GM12878 (cell line): Measurements from ENCODE around the gene STAT3. TPM values are rescaled to one million over a fixed set of nuclear protein-coding genes. Genes with fewer than 3 reads are reported as not detected.

Experiments used
- BRCA1 ChIP-seq: IDR thresholded peaks from 2 replicates; pipeline ENCODE4 v1.6.1; 2011; ENCODE audit warnings: low read depth, low read length, improper control_type of control experiment
- CBFB ChIP-seq: IDR thresholded peaks from 2 replicates; pipeline ENCODE4 v1.6.1; 2016; ENCODE audit warnings: antibody characterized with exemption, low read depth
- ETV6 ChIP-seq, 2 experiments: fragments of 450-650 bp in 1 of 2; IDR thresholded peaks in 1 of 2; conservative IDR thresholded peaks in 1 of 2; 2 replicates each; pipeline ENCODE4 v1.6.1; 2014; ENCODE audit warnings: antibody characterized with exemption in 1 of 2, borderline replicate concordance in 1 of 2, low read depth in 1 of 2, mild to moderate bottlenecking in 1 of 2, moderate library complexity in 1 of 2
- GATAD2B ChIP-seq: fragments of 450-650 bp; conservative IDR thresholded peaks from 2 replicates; pipeline ENCODE4 v1.6.1; 2017; ENCODE audit warnings: low read depth, mild to moderate bottlenecking, moderate library complexity
- IKZF2 ChIP-seq, 2 experiments: fragments of 450-650 bp; IDR thresholded peaks; 2 replicates each; pipeline ENCODE4 v1.6.1; 2017; ENCODE audit warnings: mild to moderate bottlenecking in 2 of 2, moderate library complexity in 2 of 2
- MXI1 ChIP-seq: fragments of 150-350 bp; IDR thresholded peaks from 2 replicates; pipeline ENCODE4 v1.6.1; 2011; ENCODE audit warnings: low read depth, mild to moderate bottlenecking, inconsistent platforms, low read length, improper control_type of control experiment
- NFYB ChIP-seq: IDR thresholded peaks from 2 replicates; pipeline ENCODE4 v1.6.1; 2011; ENCODE audit warnings: low read depth, mild to moderate bottlenecking, low read length, improper control_type of control experiment, moderate library complexity; ENCODE audit not compliant: insufficient read depth
- PAX8 ChIP-seq: fragments of 450-650 bp; IDR thresholded peaks from 2 replicates; pipeline ENCODE4 v1.6.1; 2017; ENCODE audit warnings: mild to moderate bottlenecking, moderate library complexity
- POLR2A ChIP-seq: IDR thresholded peaks from 2 replicates; pipeline ENCODE4 v1.6.1; 2011; ENCODE audit warnings: low read depth, mild to moderate bottlenecking, low read length
- RAD51 ChIP-seq: fragments of 450-650 bp; IDR thresholded peaks from 2 replicates; pipeline ENCODE4 v1.6.1; 2016; ENCODE audit warnings: moderate library complexity, mild to moderate bottlenecking, inconsistent platforms
- RB1 ChIP-seq: fragments of 450-650 bp; formaldehyde crosslinking; IDR thresholded peaks from 2 replicates; pipeline ENCODE4 v1.6.1; 2017; ENCODE audit warnings: mild to moderate bottlenecking, borderline replicate concordance
- RFX5 ChIP-seq: IDR thresholded peaks from 2 replicates; pipeline ENCODE4 v1.6.1; 2011; ENCODE audit warnings: low read depth, low read length, improper control_type of control experiment
- STAT1 ChIP-seq: fragments of 450-650 bp; conservative IDR thresholded peaks from 2 replicates; pipeline ENCODE4 v1.6.1; 2014; ENCODE audit warnings: antibody characterized with exemption, mild to moderate bottlenecking
- SUPT20H ChIP-seq: IDR thresholded peaks from 2 replicates; pipeline ENCODE4 v1.6.1; 2011; ENCODE audit warnings: low read depth, mild to moderate bottlenecking, low read length, moderate library complexity, borderline replicate concordance; ENCODE audit not compliant: control insufficient read depth
- TCF3 ChIP-seq: IDR thresholded peaks from 2 replicates; pipeline ENCODE4 v1.6.1; 2012; ENCODE audit warnings: low read depth, mild to moderate bottlenecking, low read length, borderline replicate concordance; ENCODE audit not compliant: insufficient read depth
- YBX1 ChIP-seq: fragments of 450-650 bp; IDR thresholded peaks from 2 replicates; pipeline ENCODE4 v1.6.1; 2016; ENCODE audit warnings: antibody characterized with exemption
- ZZZ3 ChIP-seq: IDR thresholded peaks from 2 replicates; pipeline ENCODE4 v1.6.1; 2011; ENCODE audit warnings: low read depth; ENCODE audit not compliant: control insufficient read depth, insufficient read length
- polyA plus RNA-seq, 11 experiments: library from polyadenylated mRNA; depleted of rRNA in 4 of 11; unstranded in 6 of 11; stranded (reverse) in 5 of 11; fragments of >200 nt; fragmentation: Nextera tagmentation in 4 of 11; fragmentation: Illumina TruSeq in 1 of 11; extraction: Ambion mirVana in 4 of 11; extraction: Trizol in 1 of 11; gene quantifications; 1 replicate in 1 of 11; 2 replicates in 10 of 11; pipeline versions ENCODE4 v1.2.1 to v1.2.3, GENCODE V29; 2011 to 2016; ENCODE audit warnings: inconsistent platforms in 2 of 11, missing spikeins in 2 of 11, low read depth in 1 of 11
- total RNA-seq, 4 experiments: library from RNA; depleted of rRNA in 3 of 4; stranded (reverse); fragments of >200 nt in 3 of 4; fragmentation: Illumina TruSeq in 1 of 4; extraction: Trizol in 1 of 4; gene quantifications; 2 replicates each; pipeline versions ENCODE4 v1.2.1 to v1.2.3, GENCODE V29; 2013 to 2021
- TF ChIP-seq, protein P1 (sequence below): IDR thresholded peaks from 2 replicates; pipeline ENCODE4 v1.6.1; 2011; ENCODE audit warnings: low read depth, low read length, improper control_type of control experiment, borderline replicate concordance
- TF ChIP-seq, protein P2 (sequence below): fragments of 450-650 bp; IDR thresholded peaks from 2 replicates; pipeline ENCODE4 v1.6.1; 2017; ENCODE audit warnings: mild to moderate bottlenecking, moderate library complexity
- TF ChIP-seq, protein P3 (sequence below): IDR thresholded peaks from 2 replicates; pipeline ENCODE4 v1.6.1; 2012; ENCODE audit warnings: low read depth, low read length, improper control_type of control experiment
- TF ChIP-seq, protein P4 (sequence below): IDR thresholded peaks from 2 replicates; pipeline ENCODE4 v1.6.1; 2012; ENCODE audit warnings: low read length, inconsistent platforms

Gene STAT3
- total and polyA plus RNA-seq, 10 of the 15 experiments (the other 5 are each of a cell fraction or from before 2014, with no cell fraction given), result 18.4 to 96.4 (median 60.9) TPM

DNA sequence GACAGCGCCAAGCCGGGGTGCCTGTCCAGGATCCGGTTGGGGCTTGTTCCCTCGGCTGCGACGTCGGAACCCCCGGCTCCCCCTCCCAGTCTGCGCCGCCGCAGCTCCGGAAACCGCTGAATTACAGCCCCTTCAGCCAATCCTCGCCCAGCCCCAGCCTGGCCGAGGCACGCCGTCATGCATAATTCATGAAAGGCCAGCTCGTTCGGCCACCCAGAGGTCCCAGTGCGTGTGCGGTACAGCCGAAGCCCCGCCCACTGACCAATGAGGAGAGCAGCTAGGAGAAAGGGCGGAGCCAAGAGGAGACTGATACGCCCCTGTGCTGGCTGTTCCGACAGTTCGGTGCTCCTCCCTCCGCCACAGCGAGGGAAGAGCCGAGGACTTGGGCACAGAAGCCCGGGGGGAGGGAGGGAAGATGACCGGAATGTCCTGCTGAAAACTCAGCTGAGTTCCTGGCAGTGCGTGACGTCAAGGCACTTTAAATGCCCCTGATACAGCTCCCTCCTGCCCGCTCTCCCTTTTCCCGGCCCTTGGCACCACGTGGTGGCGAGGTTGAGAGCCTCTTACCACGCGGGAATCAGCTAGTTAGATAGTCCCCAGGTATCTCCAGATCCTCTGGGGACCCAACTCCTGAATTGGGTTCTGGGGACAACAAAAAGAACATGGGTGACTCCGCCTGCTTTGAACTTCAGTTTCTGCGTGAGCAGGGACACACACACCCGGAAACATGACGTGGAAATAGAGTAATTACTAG is at the start of gene STAT3 (continued):
- TF ChIP-seq SUPT20H, result peak; percentile 69
- peak; percentile 87 for TF ChIP-seq MXI1
- peak; percentile 92 for TF ChIP-seq POLR2A
- TF ChIP-seq RB1, result peak; percentile 97
- TF ChIP-seq RFX5, result peak; percentile 76; the same call in 1 of the 2 replicates
- TF ChIP-seq, protein P1, sequence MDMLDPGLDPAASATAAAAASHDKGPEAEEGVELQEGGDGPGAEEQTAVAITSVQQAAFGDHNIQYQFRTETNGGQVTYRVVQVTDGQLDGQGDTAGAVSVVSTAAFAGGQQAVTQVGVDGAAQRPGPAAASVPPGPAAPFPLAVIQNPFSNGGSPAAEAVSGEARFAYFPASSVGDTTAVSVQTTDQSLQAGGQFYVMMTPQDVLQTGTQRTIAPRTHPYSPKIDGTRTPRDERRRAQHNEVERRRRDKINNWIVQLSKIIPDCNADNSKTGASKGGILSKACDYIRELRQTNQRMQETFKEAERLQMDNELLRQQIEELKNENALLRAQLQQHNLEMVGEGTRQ, result peak; percentile 21; the same call in 1 of the 2 replicates
- TF ChIP-seq PAX8, result no peak
- TF ChIP-seq NFYB, result peak; percentile 92
- TF ChIP-seq, protein P2, sequence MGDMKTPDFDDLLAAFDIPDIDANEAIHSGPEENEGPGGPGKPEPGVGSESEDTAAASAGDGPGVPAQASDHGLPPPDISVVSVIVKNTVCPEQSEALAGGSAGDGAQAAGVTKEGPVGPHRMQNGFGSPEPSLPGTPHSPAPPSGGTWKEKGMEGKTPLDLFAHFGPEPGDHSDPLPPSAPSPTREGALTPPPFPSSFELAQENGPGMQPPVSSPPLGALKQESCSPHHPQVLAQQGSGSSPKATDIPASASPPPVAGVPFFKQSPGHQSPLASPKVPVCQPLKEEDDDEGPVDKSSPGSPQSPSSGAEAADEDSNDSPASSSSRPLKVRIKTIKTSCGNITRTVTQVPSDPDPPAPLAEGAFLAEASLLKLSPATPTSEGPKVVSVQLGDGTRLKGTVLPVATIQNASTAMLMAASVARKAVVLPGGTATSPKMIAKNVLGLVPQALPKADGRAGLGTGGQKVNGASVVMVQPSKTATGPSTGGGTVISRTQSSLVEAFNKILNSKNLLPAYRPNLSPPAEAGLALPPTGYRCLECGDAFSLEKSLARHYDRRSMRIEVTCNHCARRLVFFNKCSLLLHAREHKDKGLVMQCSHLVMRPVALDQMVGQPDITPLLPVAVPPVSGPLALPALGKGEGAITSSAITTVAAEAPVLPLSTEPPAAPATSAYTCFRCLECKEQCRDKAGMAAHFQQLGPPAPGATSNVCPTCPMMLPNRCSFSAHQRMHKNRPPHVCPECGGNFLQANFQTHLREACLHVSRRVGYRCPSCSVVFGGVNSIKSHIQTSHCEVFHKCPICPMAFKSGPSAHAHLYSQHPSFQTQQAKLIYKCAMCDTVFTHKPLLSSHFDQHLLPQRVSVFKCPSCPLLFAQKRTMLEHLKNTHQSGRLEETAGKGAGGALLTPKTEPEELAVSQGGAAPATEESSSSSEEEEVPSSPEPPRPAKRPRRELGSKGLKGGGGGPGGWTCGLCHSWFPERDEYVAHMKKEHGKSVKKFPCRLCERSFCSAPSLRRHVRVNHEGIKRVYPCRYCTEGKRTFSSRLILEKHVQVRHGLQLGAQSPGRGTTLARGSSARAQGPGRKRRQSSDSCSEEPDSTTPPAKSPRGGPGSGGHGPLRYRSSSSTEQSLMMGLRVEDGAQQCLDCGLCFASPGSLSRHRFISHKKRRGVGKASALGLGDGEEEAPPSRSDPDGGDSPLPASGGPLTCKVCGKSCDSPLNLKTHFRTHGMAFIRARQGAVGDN, result peak; percentile 80
- TF ChIP-seq ETV6 (conservative IDR thresholded peaks at IDR 0.05 in 1 of 2, IDR thresholded peaks at IDR 0.05 in 1 of 2; ENCODE audit: borderline replicate concordance in 1 of 2, low read depth in 1 of 2), result peak in 1 of 2 experiments; percentile 87; a peak in 2 of 4 replicates
- TF ChIP-seq, protein P3, sequence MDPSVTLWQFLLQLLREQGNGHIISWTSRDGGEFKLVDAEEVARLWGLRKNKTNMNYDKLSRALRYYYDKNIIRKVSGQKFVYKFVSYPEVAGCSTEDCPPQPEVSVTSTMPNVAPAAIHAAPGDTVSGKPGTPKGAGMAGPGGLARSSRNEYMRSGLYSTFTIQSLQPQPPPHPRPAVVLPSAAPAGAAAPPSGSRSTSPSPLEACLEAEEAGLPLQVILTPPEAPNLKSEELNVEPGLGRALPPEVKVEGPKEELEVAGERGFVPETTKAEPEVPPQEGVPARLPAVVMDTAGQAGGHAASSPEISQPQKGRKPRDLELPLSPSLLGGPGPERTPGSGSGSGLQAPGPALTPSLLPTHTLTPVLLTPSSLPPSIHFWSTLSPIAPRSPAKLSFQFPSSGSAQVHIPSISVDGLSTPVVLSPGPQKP, result no peak; the same call in 1 of the 2 replicates
- no peak for TF ChIP-seq ZZZ3
- peak; percentile 73 to 80; a peak in 3 of 4 replicates for TF ChIP-seq IKZF2 (IDR thresholded peaks at IDR 0.05)
- peak; percentile 74 for TF ChIP-seq RAD51
- TF ChIP-seq CBFB, result peak; percentile 76
- TF ChIP-seq GATAD2B, result peak; percentile 85
- no peak for TF ChIP-seq YBX1
- TF ChIP-seq, protein P4, sequence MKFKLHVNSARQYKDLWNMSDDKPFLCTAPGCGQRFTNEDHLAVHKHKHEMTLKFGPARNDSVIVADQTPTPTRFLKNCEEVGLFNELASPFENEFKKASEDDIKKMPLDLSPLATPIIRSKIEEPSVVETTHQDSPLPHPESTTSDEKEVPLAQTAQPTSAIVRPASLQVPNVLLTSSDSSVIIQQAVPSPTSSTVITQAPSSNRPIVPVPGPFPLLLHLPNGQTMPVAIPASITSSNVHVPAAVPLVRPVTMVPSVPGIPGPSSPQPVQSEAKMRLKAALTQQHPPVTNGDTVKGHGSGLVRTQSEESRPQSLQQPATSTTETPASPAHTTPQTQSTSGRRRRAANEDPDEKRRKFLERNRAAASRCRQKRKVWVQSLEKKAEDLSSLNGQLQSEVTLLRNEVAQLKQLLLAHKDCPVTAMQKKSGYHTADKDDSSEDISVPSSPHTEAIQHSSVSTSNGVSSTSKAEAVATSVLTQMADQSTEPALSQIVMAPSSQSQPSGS, result peak; percentile 71
- TF ChIP-seq STAT1, result peak; percentile 98
- TF ChIP-seq BRCA1, result 0 out of 2 replicates have a peak, but pooled peaks have one; percentile 7
- TF ChIP-seq TCF3, result no peak
